ENCODE measurements around the gene CCNL2.

GRCh38 chr1:1395166-1395565, 4.0 kb downstream of the CCNL2 start:
- TF ChIP-seq ZNF274 (IDR thresholded peaks at IDR 0.05; ENCODE audit: low read depth, low read length) (no peak), YY1 (IDR thresholded peaks at IDR 0.05; ENCODE audit: insufficient read depth, insufficient read length) (no peak), SUZ12 (IDR thresholded peaks at IDR 0.05; ENCODE audit: extremely low read depth, insufficient read depth, insufficient read length) (no peak)
